ENCODE data around the gene CCDC183. TPM values are rescaled to one million over a fixed set of nuclear protein-coding genes. Genes with fewer than 3 reads are reported as not detected.
"Not testable (repeated sequence)": the region's sequence is repeated elsewhere in the genome, so short reads cannot be mapped to it uniquely, and the experiment has no call there.

CCDC183 gene
- total RNA-seq, 1 donor from 2014 or later, result not detected

DNA sequence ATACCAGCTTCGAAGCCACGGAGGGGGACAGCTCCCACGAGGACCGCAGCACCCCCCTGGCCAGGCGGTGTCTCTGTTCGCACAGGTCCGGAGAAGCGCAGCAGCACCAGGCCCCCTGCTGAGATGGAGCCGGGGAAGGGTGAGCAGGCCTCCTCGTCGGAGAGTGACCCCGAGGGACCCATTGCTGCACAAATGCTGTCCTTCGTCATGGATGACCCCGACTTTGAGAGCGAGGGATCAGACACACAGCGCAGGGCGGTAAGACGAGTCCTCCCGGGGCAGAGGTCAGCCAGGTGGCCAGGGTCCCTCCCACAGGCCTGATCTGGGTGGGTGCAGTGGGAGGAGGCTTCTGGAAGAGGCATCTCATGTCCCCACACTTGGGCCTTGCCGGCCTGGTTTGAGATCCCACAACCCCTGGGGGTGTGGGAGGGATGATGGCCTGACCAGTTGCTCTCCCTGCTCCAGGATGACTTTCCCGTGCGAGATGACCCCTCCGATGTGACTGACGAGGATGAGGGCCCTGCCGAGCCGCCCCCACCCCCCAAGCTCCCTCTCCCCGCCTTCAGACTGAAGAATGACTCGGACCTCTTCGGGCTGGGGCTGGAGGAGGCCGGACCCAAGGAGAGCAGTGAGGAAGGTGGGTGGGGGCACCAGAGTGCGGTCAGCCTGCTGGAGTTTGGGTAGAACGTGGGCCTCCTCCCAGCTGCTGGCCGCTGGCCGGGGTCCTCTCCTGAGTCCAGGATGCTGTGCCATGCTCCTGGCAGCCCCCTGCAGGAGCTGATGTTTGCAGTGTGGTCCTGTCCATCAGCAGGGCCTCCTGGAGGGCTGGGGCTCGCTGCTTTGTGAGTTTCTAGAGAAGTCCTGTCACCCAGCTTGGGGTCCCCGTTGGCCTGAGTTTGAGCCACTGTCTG lies 43.3 kb downstream of the CCDC183 start:
- no peak for DNase-seq

DNA sequence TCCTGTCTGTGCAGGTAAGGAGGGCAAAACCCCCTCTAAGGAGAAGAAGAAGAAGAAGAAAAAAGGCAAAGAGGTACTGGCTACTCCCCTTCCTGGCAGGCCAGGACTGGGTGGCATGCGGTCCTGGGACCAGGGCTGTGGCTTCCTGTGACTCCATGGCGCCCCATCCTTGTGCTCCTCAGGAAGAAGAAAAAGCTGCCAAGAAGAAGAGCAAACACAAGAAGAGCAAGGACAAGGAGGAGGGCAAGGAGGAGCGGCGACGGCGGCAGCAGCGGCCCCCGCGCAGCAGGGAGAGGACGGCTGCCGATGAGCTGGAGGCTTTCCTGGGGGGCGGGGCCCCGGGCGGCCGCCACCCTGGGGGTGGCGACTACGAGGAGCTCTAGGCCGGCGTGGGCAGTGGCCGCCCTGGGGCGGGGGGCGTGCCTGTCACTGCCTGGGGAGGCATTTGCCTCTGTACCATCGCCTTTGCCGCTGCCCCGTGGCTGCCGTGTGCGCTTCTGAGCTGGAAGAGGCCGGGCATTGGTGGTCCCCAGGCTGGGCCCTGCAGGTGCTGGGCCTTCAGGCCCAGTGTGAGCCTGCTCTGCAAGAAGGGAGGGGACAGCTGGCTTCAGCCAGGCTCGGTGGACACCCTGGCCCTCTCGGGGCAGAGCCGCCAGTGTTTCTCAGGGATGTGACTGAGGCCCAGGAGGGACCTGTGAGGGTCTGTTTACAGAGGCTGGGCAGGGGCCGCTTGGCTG lies 44.2 kb downstream of the CCDC183 start:
- no peak for DNase-seq

- DNase-seq, result peak; percentile 88
Observed at GRCh38 chr9:136840877-136841645, 44.9 kb downstream of the CCDC183 start.

- not testable (repeated sequence) for DNase-seq
Observed at GRCh38 chr9:136841646-136842379, 45.7 kb downstream of the CCDC183 start.

GRCh38 chr9:136842380-136842948 lies 46.3 kb downstream of the CCDC183 start, which contains the start of gene AJM1:
Gene AJM1, plus strand, starts transcription at chr9:136842478. Its CDS starts 1,937 bp downstream, at chr9:136844415.
- DNase-seq, result peak; percentile 91

DNA sequence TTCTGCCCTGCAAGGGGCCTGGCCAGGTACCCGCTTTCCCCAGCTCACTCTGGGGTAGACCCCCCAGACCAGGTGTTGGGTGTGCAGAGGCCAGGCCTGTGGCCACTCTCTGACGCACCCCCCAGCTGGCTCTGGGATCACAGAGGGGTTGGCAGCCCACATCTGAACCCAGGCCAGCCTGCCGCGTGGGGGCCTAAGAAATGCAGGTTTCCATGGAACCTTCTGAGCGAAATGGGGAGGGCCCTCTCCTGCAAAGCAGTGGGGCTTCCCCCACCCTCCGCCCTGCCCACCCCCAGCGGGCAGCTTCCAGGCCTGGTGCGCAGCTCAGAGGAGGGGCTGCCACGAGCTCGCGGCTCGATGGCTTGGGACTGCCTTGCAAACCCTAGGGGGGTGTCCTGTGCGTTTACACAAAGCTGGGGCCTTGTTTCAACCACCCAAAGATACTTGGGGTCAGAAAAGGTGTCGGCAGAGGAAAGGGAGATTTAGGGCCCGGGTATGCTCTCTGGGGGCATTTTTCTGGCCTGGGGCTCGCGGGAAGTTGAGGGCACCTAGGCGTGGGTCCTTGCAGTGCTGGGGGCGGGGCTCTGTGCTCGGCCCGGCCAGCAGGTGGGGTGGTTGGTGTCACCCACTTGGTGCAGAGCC lies 47.1 kb downstream of the CCDC183 start:
- not testable (repeated sequence) for DNase-seq

GRCh38 chr9:136843801-136844740 lies 47.9 kb downstream of the CCDC183 start:
- DNase-seq, result peak; percentile 50

DNA sequence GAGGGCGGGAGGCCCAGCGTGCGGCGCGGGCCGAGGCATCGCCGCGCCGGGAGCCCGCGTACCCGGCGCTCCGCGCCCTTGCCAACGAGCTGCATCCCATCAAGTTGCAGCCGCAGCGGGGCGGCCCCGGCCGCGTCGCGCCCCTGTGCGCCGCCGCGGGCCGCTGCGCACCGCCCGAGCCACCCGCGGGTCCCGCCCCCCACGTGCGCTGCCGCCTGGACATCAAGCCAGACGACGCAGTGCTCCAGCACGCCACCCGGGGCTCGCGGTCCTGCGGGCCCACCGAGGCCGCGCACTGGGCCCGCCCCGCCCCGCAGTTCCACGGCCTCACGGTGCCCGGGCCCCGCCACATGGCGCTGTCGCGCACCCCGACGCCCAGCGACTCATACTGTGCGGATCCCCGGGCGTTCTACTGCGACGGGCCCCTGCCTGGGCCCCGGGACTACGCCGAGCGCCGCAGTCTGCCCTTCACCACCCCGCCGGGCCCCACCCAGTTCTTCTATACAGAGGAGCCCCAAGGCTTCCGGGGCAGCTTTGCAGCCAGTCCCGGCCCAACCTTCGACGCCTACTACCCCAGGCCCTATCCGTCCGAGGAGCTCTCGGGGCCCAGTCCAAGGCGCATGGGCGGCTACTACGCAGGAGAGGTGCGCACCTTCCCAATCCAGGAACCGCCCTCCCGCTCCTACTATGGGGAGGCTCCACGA lies 48.8 kb downstream of the CCDC183 start:
- DNase-seq, result no peak

DNA sequence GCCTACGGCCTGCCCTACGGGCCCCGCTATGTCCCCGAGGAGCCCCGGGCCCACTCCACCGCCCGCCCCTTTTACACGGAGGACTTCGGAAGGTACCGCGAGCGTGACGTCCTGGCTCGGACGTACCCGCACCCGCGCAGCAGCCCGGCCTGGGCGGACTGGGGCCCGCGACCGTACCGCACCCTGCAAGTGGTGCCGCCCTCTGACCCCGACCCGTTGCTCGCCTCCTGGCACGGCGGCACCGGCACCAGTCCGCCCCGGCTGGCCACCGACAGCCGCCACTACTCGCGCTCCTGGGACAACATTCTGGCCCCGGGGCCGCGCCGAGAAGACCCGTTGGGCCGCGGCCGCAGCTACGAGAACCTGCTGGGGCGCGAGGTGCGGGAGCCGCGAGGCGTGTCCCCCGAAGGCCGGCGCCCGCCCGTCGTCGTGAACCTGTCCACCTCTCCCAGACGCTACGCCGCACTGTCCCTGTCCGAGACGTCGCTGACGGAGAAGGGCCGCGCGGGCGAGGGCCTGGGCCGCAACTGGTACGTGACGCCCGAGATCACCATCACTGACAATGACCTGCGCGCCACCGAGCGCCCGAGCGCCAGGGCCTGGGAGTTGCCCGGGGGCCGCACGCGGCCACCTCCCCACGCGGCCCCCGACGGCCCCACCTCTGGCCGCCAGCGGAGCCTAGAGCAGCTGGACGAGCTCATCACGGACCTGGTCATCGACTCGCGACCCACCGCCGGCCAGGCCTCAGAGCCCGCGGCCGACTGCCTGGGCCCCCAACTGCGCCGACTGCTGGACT lies 49.5 kb downstream of the CCDC183 start:
- DNase-seq, result no peak

GRCh38 chr9:136846376-136847087 lies 50.4 kb downstream of the CCDC183 start:
- DNase-seq, result no peak

DNA sequence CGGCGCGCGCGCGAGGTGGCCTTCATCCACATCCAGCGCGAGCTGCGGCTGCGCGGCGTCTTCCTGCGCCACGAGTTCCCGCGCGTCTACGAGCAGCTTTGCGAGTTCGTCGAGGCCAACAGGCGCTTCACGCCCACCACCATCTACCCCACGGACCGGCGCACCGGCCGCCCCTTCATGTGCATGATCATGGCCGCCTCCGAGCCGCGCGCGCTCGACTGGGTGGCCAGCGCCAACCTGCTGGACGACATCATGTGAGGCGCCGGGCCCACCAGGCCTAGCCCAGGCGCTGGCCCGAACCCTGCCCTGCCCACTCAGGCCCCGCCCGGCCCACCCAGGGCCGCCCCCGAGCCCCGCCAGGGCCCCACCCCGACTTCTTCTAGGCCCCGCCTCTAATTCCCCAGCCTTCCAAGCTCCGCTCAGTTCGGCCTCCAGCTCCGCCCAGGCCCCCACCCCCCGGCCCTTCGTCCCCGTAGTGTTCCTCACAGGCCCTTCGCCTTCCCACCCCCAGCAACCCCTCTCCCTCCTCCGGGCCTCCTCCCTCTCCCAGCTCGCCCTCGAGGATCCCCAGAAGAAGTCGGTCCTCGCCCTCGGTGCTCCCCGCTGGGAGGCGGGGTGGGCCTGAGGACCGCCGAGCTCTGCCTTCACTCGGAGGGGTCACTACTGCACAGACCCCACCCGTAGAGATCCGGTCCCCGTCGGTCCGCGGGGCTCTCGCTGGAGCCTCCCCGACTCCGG lies 51.1 kb downstream of the CCDC183 start:
- DNase-seq, result peak; percentile 87

DNA sequence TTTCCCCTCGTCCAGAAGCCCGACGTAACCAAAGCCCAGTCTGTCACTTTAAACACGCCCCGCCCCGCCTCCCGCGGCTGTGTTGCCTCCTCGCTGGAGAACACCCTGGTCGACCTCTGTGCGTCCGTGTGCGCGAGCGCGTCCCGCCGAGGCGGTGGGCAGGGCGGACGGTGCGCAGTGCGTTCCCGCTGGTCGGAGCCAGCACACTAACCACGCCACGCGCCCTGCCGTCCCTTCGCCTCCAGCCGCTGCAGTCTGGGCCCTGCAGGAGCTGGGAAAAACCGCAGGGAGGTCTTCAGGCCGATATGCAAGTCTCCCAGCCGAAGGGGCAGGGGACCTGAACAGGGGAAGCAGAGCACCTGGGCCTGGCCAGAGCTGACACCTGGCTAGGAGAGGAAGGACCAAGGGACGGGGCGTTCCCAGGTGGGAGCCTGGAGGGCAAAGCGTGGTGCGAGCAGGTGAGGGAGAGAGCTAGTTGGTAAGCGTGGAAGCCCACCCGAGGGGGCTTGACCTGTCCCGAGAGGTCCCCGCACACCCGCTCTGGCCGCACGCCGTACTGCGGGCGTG lies 51.8 kb downstream of the CCDC183 start:
- peak; percentile 86 for DNase-seq

GRCh38 chr9:136848393-136849037 lies 52.4 kb downstream of the CCDC183 start:
- DNase-seq, result no peak

GRCh38 chr9:136849038-136849959 lies 53.2 kb downstream of the CCDC183 start, which contains the start of gene PHPT1:
Gene PHPT1, plus strand, starts transcription at chr9:136849409. Its CDS starts 22 bp downstream, at chr9:136849431.
- peak; percentile 100 for DNase-seq
